HepG2 (cell line): ENCODE measurements around the gene ZNF678. TPM values are rescaled to one million over a fixed set of nuclear protein-coding genes. Genes with fewer than 3 reads are reported as not detected.

ENCODE experiments used
- ATAC-seq: fragments of 200-7000 bp; cut with Tn5 transposase; 3 replicates; pipeline ENCODE4 v1.9.1; 2020; ENCODE audit warnings: mild to moderate bottlenecking, moderate library complexity
- BruUV-seq: library from RNA; stranded (reverse); fragments of 400-500 nt; replicated peaks from 2 replicates; lab custom pipeline; 2021; lab: Mats Ljungman, UMichigan
- CTCF ChIA-PET: fragments of 300-600 bp; formaldehyde crosslinking; extraction: SDS; loops from one replicate; lab custom pipeline; 2021; ENCODE audit warnings: low total read pairs, inconsistent platforms, low intra/inter-chr PET ratio; lab: Yijun Ruan, JAX
- POLR2A ChIA-PET: fragments of 350-600 bp; sonication (Branson Sonifier 250); formaldehyde crosslinking; loops from one replicate; lab custom pipeline; 2020; ENCODE audit warnings: antibody characterized with exemption, inconsistent platforms; lab: Yijun Ruan, JAX
- DNase-seq: peaks from one replicate; pipeline ENCODE4 v3.0.0-alpha.2; 2015; ENCODE audit warnings: low spot score
- FAIRE-seq: peaks from 3 replicates; lab custom pipeline; 2011; peaks lifted over from hg19 to GRCh38; lab: Jason Lieb, UNC
- H2AFZ ChIP-seq: one replicate; pipeline ENCODE4 v1.6.1; 2011; ENCODE audit warnings: low read length, inconsistent platforms
- H3K27ac ChIP-seq: fragments of 300-600 bp; 3 replicates; pipeline ENCODE4 v1.8.0; 2011; ENCODE audit warnings: mixed run types, mild to moderate bottlenecking, mixed read lengths, low read length, inconsistent platforms; ENCODE audit not compliant: insufficient read depth; ENCODE audit errors: extremely low read length
- H3K27me3 ChIP-seq, 2 experiments: fragments of 200-600 bp in 1 of 2; 2 replicates in 1 of 2; 3 replicates in 1 of 2; pipeline versions ENCODE4 v1.6.0 to v1.8.0; 2011; ENCODE audit warnings: low read length in 2 of 2, mild to moderate bottlenecking in 2 of 2, moderate library complexity in 2 of 2, inconsistent platforms in 1 of 2; ENCODE audit not compliant: insufficient read depth in 2 of 2, control insufficient read depth in 1 of 2
- H3K36me3 ChIP-seq, 2 experiments: fragments of 200-600 bp in 1 of 2; replicated peaks in 1 of 2; 2 replicates in 1 of 2; 3 replicates in 1 of 2; pipeline versions ENCODE4 v1.5.1 to v1.8.0; 2011; ENCODE audit warnings: low read length in 2 of 2, inconsistent platforms in 1 of 2; ENCODE audit not compliant: insufficient read depth in 2 of 2, control insufficient read depth in 1 of 2
- H3K4me1 ChIP-seq: 2 replicates; pipeline ENCODE4 v1.5.1; 2012; ENCODE audit warnings: low read length, inconsistent platforms; ENCODE audit not compliant: insufficient read depth
- H3K4me2 ChIP-seq: 2 replicates; pipeline ENCODE4 v1.6.0; 2011; ENCODE audit warnings: low read depth, low read length, inconsistent platforms
- H3K4me3 ChIP-seq, 3 experiments: fragments of 200-600 bp in 1 of 3; sonication (generic), shearing (Covaris generic) in 1 of 3; replicated peaks in 1 of 3; 2 replicates each; pipeline ENCODE4 v1.5.1; 2011 to 2016; ENCODE audit warnings: low read length in 3 of 3, inconsistent platforms in 2 of 3, low read depth in 2 of 3, mild to moderate bottlenecking in 2 of 3, control low read depth in 1 of 3, mixed read lengths in 1 of 3; ENCODE audit not compliant: insufficient read depth in 1 of 3
- H3K79me2 ChIP-seq: one replicate; pipeline ENCODE4 v1.6.1; 2011; ENCODE audit warnings: low read length, inconsistent platforms; ENCODE audit not compliant: insufficient read depth
- H3K9ac ChIP-seq: 2 replicates; pipeline ENCODE4 v1.6.0; 2011; ENCODE audit warnings: mild to moderate bottlenecking, low read depth, low read length, inconsistent platforms; ENCODE audit not compliant: insufficient read depth
- H3K9me3 ChIP-seq: 2 replicates; pipeline ENCODE4 v1.5.1; 2012; ENCODE audit warnings: mild to moderate bottlenecking, low read length
- H4K20me1 ChIP-seq: 2 replicates; pipeline ENCODE4 v1.6.0; 2011; ENCODE audit warnings: inconsistent platforms, mild to moderate bottlenecking, low read length, moderate library complexity; ENCODE audit not compliant: insufficient read depth
- ATF6 ChIP-seq: sonication (generic); formaldehyde crosslinking; conservative IDR thresholded peaks from 2 replicates; pipeline ENCODE4 v1.4.0; 2020; ENCODE audit warnings: missing genetic modification reagents
- EED ChIP-seq: sonication (generic); formaldehyde crosslinking; IDR thresholded peaks from 2 replicates; pipeline ENCODE4 v1.5.0; 2020; ENCODE audit warnings: mild to moderate bottlenecking, missing genetic modification reagents
- GATA4 ChIP-seq: sonication (generic); IDR thresholded peaks from 2 replicates; pipeline ENCODE4 v1.6.1; 2016; ENCODE audit warnings: antibody characterized with exemption, low read depth, borderline replicate concordance
- NFRKB ChIP-seq: fragments of 450-650 bp; IDR thresholded peaks from 2 replicates; pipeline ENCODE4 v1.6.1; 2017
- RFX1 ChIP-seq: fragments of 450-650 bp; IDR thresholded peaks from 2 replicates; pipeline ENCODE4 v1.6.1; 2017
- SCMH1 ChIP-seq: sonication (generic); formaldehyde crosslinking; IDR thresholded peaks from 2 replicates; pipeline ENCODE4 v1.9.0; 2021; ENCODE audit warnings: missing genetic modification reagents, mild to moderate bottlenecking, borderline replicate concordance
- ZUFSP ChIP-seq: sonication (generic); formaldehyde crosslinking; IDR thresholded peaks from 2 replicates; pipeline ENCODE4 v1.9.0; 2021; ENCODE audit warnings: missing genetic modification reagents, mild to moderate bottlenecking, borderline replicate concordance
- WGBS: methylation state at CpG from one replicate; pipeline ENCODE4 v1.1.6; 2017; ENCODE audit warnings: low lambda C conversion rate; 5-methylcytosine and 5-hydroxymethylcytosine counted together
- in situ Hi-C: cut with HindIII; loops from 2 replicates; pipeline ENCODE4 v1.10.0; 2017; ENCODE audit warnings: low pct_unique_long_range_greater_than_20kb; ENCODE audit not compliant: extremely low pct_ligation_motif_present
- intact Hi-C: fragments of 100-400 bp; cut with micrococcal nuclease; formaldehyde crosslinking; loops from one replicate; pipeline ENCODE4 v1.10.0; 2022; ENCODE audit not compliant: unreplicated experiment
- polyA plus RNA-seq, 8 experiments: library from polyadenylated mRNA; depleted of rRNA in 3 of 8; stranded (reverse) in 7 of 8; unstranded in 1 of 8; fragments of >200 nt; fragmentation: Illumina TruSeq in 4 of 8; extraction: Trizol in 4 of 8; gene quantifications; 2 replicates each; pipeline versions ENCODE4 v1.2.1 to v1.2.3, GENCODE V29; 2011 to 2016; ENCODE audit warnings: low read depth in 4 of 8, missing spikeins in 1 of 8, mixed read lengths in 1 of 8; ENCODE audit not compliant: insufficient read depth in 1 of 8
- total RNA-seq, 5 experiments: library from RNA; depleted of rRNA; stranded (reverse); fragments of >200 nt; fragmentation: Illumina TruSeq; extraction: Trizol; gene quantifications; 2 replicates each; pipeline ENCODE4 v1.2.3, GENCODE V29; 2016; ENCODE audit warnings: low read depth in 1 of 5
- TF ChIP-seq, protein P1 (sequence below): sonication (generic); formaldehyde crosslinking; conservative IDR thresholded peaks from 2 replicates; pipeline ENCODE4 v1.8.0; 2022; ENCODE audit warnings: missing genetic modification reagents
- TF ChIP-seq, protein P2 (sequence below): sonication (generic); formaldehyde crosslinking; IDR thresholded peaks from 2 replicates; pipeline ENCODE4 v1.5.0; 2020; ENCODE audit warnings: mild to moderate bottlenecking, missing genetic modification reagents, borderline replicate concordance

Gene ZNF678
- total and polyA plus RNA-seq, 2 of the 13 experiments (the other 11 are each of a cell fraction or from before 2014, with no cell fraction given) = 2.0 to 7.6 TPM

DNA sequence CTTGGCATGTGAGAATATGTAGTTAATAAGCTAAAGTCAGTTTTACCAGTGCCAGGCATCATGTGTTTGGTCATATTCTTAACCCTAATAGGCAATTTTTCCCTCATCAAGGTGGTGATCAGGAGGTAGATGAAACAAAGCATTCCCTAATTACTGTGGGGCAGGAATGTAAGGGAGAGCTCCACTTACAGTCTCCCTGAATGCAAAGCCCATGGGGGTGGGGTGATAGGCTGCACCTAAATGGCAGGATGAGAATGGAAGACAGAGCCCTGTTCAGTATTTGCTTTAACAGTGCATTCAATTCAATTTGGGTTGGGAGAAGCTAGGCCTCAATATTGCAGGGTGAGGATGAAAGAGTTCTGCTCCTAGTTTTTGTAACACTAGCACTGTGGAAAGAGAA is 23.4 kb downstream of the ZNF678 start:
- Histone ChIP-seq H3K4me2 (no peak overlapping the region), H3K9ac (no peak overlapping the region), H3K36me3 (no peaks in the 10 kb centered on the region), H3K27ac (no peak overlapping the region), H2AFZ (no peak overlapping the region), H3K27me3 (no peaks in the 10 kb centered on the region), H3K4me3 (no peak overlapping the region), H3K79me2 (peaks cover 3% of the 10 kb centered on the region), H3K9me3 (peaks cover 23% of the 10 kb centered on the region; the same call in 1 of the 2 replicates), H3K4me1 (no peaks in the 10 kb centered on the region)
- CTCF ChIA-PET = no interaction called here
- no peak for DNase-seq
- intact Hi-C loops = no loop called here
- no TSS peak for BruUV-seq
- no peak for FAIRE-seq
- POLR2A ChIA-PET = no interaction called here
- TF ChIP-seq NFRKB (no peak), GATA4 (no peak)
- TF ChIP-seq, protein P1, sequence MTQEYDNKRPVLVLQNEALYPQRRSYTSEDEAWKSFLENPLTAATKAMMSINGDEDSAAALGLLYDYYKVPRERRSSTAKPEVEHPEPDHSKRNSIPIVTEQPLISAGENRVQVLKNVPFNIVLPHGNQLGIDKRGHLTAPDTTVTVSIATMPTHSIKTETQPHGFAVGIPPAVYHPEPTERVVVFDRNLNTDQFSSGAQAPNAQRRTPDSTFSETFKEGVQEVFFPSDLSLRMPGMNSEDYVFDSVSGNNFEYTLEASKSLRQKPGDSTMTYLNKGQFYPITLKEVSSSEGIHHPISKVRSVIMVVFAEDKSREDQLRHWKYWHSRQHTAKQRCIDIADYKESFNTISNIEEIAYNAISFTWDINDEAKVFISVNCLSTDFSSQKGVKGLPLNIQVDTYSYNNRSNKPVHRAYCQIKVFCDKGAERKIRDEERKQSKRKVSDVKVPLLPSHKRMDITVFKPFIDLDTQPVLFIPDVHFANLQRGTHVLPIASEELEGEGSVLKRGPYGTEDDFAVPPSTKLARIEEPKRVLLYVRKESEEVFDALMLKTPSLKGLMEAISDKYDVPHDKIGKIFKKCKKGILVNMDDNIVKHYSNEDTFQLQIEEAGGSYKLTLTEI (CRISPR knock-in tag) = no peak
- TF ChIP-seq, all 625 proteins: peak for 0
- no peak for ATAC-seq
- H4K20me1 ChIP-seq = no peaks in the 10 kb centered on the region
- in situ Hi-C loops = no loop called here

- WGBS = 96% methylated on average over 1 of the region's 1 CpG
- BruUV-seq = no TSS peak
- POLR2A ChIA-PET = no interaction called here
- no peaks in the 10 kb centered on the region for H3K36me3 ChIP-seq
- H3K4me2 ChIP-seq = no peak overlapping the region
- H3K27me3 ChIP-seq = no peaks in the 10 kb centered on the region
- H2AFZ ChIP-seq = no peak overlapping the region
- H3K9ac ChIP-seq = no peak overlapping the region
- in situ Hi-C loops = no loop called here
- FAIRE-seq = no peak
- intact Hi-C loops = no loop called here
- peaks cover 23% of the 10 kb centered on the region; the same call in 1 of the 2 replicates for H3K9me3 ChIP-seq
- ATAC-seq = no peak
- DNase-seq = no peak
- H3K27ac ChIP-seq = no peak overlapping the region
- H3K4me1 ChIP-seq = no peaks in the 10 kb centered on the region
- no peak overlapping the region for H3K4me3 ChIP-seq
- H4K20me1 ChIP-seq = no peaks in the 10 kb centered on the region
- no peaks in the 10 kb centered on the region for H3K79me2 ChIP-seq
- CTCF ChIA-PET = no interaction called here
- TF ChIP-seq EED (CRISPR knock-in tag) (no peak), RFX1 (no peak), SCMH1 (no peak), ATF6 (no peak), ZUFSP (CRISPR knock-in tag) (no peak)
- TF ChIP-seq, protein P2, sequence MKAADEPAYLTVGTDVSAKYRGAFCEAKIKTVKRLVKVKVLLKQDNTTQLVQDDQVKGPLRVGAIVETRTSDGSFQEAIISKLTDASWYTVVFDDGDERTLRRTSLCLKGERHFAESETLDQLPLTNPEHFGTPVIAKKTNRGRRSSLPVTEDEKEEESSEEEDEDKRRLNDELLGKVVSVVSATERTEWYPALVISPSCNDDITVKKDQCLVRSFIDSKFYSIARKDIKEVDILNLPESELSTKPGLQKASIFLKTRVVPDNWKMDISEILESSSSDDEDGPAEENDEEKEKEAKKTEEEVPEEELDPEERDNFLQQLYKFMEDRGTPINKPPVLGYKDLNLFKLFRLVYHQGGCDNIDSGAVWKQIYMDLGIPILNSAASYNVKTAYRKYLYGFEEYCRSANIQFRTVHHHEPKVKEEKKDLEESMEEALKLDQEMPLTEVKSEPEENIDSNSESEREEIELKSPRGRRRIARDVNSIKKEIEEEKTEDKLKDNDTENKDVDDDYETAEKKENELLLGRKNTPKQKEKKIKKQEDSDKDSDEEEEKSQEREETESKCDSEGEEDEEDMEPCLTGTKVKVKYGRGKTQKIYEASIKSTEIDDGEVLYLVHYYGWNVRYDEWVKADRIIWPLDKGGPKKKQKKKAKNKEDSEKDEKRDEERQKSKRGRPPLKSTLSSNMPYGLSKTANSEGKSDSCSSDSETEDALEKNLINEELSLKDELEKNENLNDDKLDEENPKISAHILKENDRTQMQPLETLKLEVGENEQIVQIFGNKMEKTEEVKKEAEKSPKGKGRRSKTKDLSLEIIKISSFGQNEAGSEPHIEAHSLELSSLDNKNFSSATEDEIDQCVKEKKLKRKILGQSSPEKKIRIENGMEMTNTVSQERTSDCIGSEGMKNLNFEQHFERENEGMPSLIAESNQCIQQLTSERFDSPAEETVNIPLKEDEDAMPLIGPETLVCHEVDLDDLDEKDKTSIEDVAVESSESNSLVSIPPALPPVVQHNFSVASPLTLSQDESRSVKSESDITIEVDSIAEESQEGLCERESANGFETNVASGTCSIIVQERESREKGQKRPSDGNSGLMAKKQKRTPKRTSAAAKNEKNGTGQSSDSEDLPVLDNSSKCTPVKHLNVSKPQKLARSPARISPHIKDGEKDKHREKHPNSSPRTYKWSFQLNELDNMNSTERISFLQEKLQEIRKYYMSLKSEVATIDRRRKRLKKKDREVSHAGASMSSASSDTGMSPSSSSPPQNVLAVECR (CRISPR knock-in tag) = no peak
These were observed 24.6 kb downstream of the ZNF678 start for GRCh38 chr1:227587968-227588367.
